Measurements from ENCODE around the gene CENPK. TPM values are rescaled to one million over a fixed set of nuclear protein-coding genes. Genes with fewer than 3 reads are reported as not detected.

The CENPK gene
- total and polyA plus RNA-seq, 9 of the 15 experiments (the other 6 are each of a cell fraction or from before 2014, with no cell fraction given), result 30.8 to 134 (median 69.0) TPM

- TF ChIP-seq, protein P1, sequence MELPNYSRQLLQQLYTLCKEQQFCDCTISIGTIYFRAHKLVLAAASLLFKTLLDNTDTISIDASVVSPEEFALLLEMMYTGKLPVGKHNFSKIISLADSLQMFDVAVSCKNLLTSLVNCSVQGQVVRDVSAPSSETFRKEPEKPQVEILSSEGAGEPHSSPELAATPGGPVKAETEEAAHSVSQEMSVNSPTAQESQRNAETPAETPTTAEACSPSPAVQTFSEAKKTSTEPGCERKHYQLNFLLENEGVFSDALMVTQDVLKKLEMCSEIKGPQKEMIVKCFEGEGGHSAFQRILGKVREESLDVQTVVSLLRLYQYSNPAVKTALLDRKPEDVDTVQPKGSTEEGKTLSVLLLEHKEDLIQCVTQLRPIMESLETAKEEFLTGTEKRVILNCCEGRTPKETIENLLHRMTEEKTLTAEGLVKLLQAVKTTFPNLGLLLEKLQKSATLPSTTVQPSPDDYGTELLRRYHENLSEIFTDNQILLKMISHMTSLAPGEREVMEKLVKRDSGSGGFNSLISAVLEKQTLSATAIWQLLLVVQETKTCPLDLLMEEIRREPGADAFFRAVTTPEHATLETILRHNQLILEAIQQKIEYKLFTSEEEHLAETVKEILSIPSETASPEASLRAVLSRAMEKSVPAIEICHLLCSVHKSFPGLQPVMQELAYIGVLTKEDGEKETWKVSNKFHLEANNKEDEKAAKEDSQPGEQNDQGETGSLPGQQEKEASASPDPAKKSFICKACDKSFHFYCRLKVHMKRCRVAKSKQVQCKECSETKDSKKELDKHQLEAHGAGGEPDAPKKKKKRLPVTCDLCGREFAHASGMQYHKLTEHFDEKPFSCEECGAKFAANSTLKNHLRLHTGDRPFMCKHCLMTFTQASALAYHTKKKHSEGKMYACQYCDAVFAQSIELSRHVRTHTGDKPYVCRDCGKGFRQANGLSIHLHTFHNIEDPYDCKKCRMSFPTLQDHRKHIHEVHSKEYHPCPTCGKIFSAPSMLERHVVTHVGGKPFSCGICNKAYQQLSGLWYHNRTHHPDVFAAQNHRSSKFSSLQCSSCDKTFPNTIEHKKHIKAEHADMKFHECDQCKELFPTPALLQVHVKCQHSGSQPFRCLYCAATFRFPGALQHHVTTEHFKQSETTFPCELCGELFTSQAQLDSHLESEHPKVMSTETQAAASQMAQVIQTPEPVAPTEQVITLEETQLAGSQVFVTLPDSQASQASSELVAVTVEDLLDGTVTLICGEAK (IDR thresholded peaks at IDR 0.05), result peak; percentile 45
- TF ChIP-seq, protein P1 (CRISPR knock-in tag; IDR thresholded peaks at IDR 0.05), result no peak
- TF ChIP-seq RCOR1 (IDR thresholded peaks at IDR 0.05; ENCODE audit: borderline replicate concordance in 1 of 2, low read depth in 2 of 2, low read length in 2 of 2), result peak in 1 of 2 experiments; percentile 51; a peak in 2 of 4 replicates
- TF ChIP-seq NFRKB (IDR thresholded peaks at IDR 0.05; ENCODE audit: low read depth), result peak; percentile 99
- peak in 1 of 2 experiments; percentile 57; a peak in 1 of 4 replicates for TF ChIP-seq ZMIZ1 (IDR thresholded peaks at IDR 0.05; ENCODE audit: low read depth in 2 of 2, low read length in 2 of 2)
- TF ChIP-seq RFX5 (IDR thresholded peaks at IDR 0.05; ENCODE audit: low read depth, low read length), result 0 out of 2 replicates have a peak, but pooled peaks have one; percentile 60
- TF ChIP-seq EP400 (IDR thresholded peaks at IDR 0.05), result peak; percentile 87
- no peak for TF ChIP-seq SMARCE1 (IDR thresholded peaks at IDR 0.05)
- TF ChIP-seq ZKSCAN3 (CRISPR knock-in tag; IDR thresholded peaks at IDR 0.05), result no peak
- TF ChIP-seq C11orf30 (IDR thresholded peaks at IDR 0.05; ENCODE audit: low read depth), result peak; percentile 100
- TF ChIP-seq BCL6 (CRISPR knock-in tag; IDR thresholded peaks at IDR 0.05), result no peak
- TF ChIP-seq PTBP1 (IDR thresholded peaks at IDR 0.05; ENCODE audit: low read depth, low read length), result no peak
- TF ChIP-seq NR2C1 (IDR thresholded peaks at IDR 0.05), result peak; percentile 14; the same call in 1 of the 2 replicates
- no peak for TF ChIP-seq NR2C1 (tag; IDR thresholded peaks at IDR 0.05)
- no peak for TF ChIP-seq ETS2 (tag; IDR thresholded peaks at IDR 0.05; ENCODE audit: borderline replicate concordance, poor library complexity, severe bottlenecking)
Measured at GRCh38 chr5:65562731-65563701, at the start of gene CENPK, which contains the start of gene PPWD1 (continued).

All from K562 (cell line).